Stomach smooth muscle (tissue), 2 donors: Measurements from ENCODE around the gene ECEL1.

ENCODE experiments used
- H3K27ac ChIP-seq: one replicate; pipeline ENCODE4 v1.7.0; 2013; ENCODE audit warnings: mild to moderate bottlenecking, low read length, inconsistent platforms
- H3K27me3 ChIP-seq, 2 donors: one replicate each; pipeline ENCODE4 v1.7.0; 2013; ENCODE audit warnings: low read length in 2 of 2; ENCODE audit not compliant: insufficient read depth in 2 of 2, control insufficient read depth in 1 of 2
- H3K36me3 ChIP-seq, 2 donors: one replicate each; pipeline ENCODE4 v1.7.0; 2013; ENCODE audit warnings: low read length in 2 of 2; ENCODE audit not compliant: control insufficient read depth in 2 of 2, insufficient read depth in 2 of 2
- H3K4me1 ChIP-seq: one replicate; pipeline ENCODE4 v1.7.0; 2013; ENCODE audit warnings: low read length; ENCODE audit not compliant: control insufficient read depth, insufficient read depth
- H3K4me3 ChIP-seq, 2 donors: one replicate each; pipeline ENCODE4 v1.7.0; 2013; ENCODE audit warnings: low read length in 2 of 2
- H3K9ac ChIP-seq, 2 donors: one replicate each; pipeline ENCODE4 v1.7.0; 2013; ENCODE audit warnings: low read length in 2 of 2, mild to moderate bottlenecking in 1 of 2
- H3K9me3 ChIP-seq, 2 donors: one replicate each; pipeline ENCODE4 v1.7.0; 2013; ENCODE audit warnings: low read length in 2 of 2; ENCODE audit not compliant: control insufficient read depth in 2 of 2
- donor health status: healthy.
- donor health status: Pancreatic carcinoma.

The ECEL1 gene

GRCh38 chr2:232508251-232508650 lies 20.6 kb upstream of the ECEL1 start:
- Histone ChIP-seq H3K36me3 (no peaks in the 10 kb centered on the region), H3K9ac (no peak overlapping the region), H3K27me3 (peaks cover 8 to 10% of the 10 kb centered on the region in 2 donors), H3K9me3 (no peaks in the 10 kb centered on the region), H3K27ac (no peak overlapping the region), H3K4me1 (peaks cover 5% of the 10 kb centered on the region), H3K4me3 (no peak overlapping the region)

- H3K4me3 ChIP-seq = no peak overlapping the region
- H3K36me3 ChIP-seq = no peaks in the 10 kb centered on the region
- peaks cover 0 to 14% of the 10 kb centered on the region in 2 donors for H3K27me3 ChIP-seq
- peaks cover 12% of the 10 kb centered on the region for H3K4me1 ChIP-seq
- no peaks in the 10 kb centered on the region for H3K9me3 ChIP-seq
- H3K27ac ChIP-seq = no peak overlapping the region
- no peak overlapping the region for H3K9ac ChIP-seq
These were observed 19.1 kb upstream of the ECEL1 start for GRCh38 chr2:232506709-232507108.

GRCh38 chr2:232505856-232506255 lies 18.2 kb upstream of the ECEL1 start:
- H3K4me1 ChIP-seq = peaks cover 12% of the 10 kb centered on the region
- H3K9ac ChIP-seq = no peak overlapping the region
- H3K4me3 ChIP-seq = no peak overlapping the region
- H3K9me3 ChIP-seq = no peaks in the 10 kb centered on the region
- no peak overlapping the region for H3K27ac ChIP-seq
- no peaks in the 10 kb centered on the region for H3K36me3 ChIP-seq
- H3K27me3 ChIP-seq = peaks cover 0 to 14% of the 10 kb centered on the region in 2 donors

- Histone ChIP-seq H3K4me1 (peaks cover 12% of the 10 kb centered on the region), H3K27ac (no peak overlapping the region), H3K4me3 (no peak overlapping the region), H3K9me3 (no peaks in the 10 kb centered on the region), H3K36me3 (no peaks in the 10 kb centered on the region), H3K9ac (no peak overlapping the region), H3K27me3 (peaks cover 0 to 14% of the 10 kb centered on the region in 2 donors)
These were observed 16.8 kb upstream of the ECEL1 start for GRCh38 chr2:232504438-232504837.

- peaks cover 12% of the 10 kb centered on the region for H3K4me1 ChIP-seq
- H3K36me3 ChIP-seq = no peaks in the 10 kb centered on the region
- H3K9me3 ChIP-seq = no peaks in the 10 kb centered on the region
- peaks cover 0 to 14% of the 10 kb centered on the region in 2 donors for H3K27me3 ChIP-seq
- peak overlapping the region; percentile 46 to 71 for H3K9ac ChIP-seq
- peak overlapping the region; percentile 50 to 73 for H3K4me3 ChIP-seq
- no peak overlapping the region for H3K27ac ChIP-seq
These were observed 16.2 kb upstream of the ECEL1 start for GRCh38 chr2:232503809-232504323.

- no peaks in the 10 kb centered on the region for H3K9me3 ChIP-seq
- peak overlapping the region; percentile 46 to 71 for H3K9ac ChIP-seq
- H3K27me3 ChIP-seq = peaks cover 0 to 14% of the 10 kb centered on the region in 2 donors
- H3K4me1 ChIP-seq = peaks cover 12% of the 10 kb centered on the region
- H3K4me3 ChIP-seq = peak overlapping the region; percentile 50 to 73
- H3K27ac ChIP-seq = no peak overlapping the region
- H3K36me3 ChIP-seq = no peaks in the 10 kb centered on the region
These were observed 15.5 kb upstream of the ECEL1 start for GRCh38 chr2:232502911-232503808.

GRCh38 chr2:232502511-232502910 lies 14.9 kb upstream of the ECEL1 start:
- no peak overlapping the region for H3K27ac ChIP-seq
- no peaks in the 10 kb centered on the region for H3K36me3 ChIP-seq
- H3K4me1 ChIP-seq = peaks cover 12% of the 10 kb centered on the region
- peaks cover 0 to 19% of the 10 kb centered on the region in 2 donors for H3K27me3 ChIP-seq
- peak overlapping the region; percentile 59 to 73 for H3K4me3 ChIP-seq
- H3K9ac ChIP-seq = peak overlapping the region in 1 of 2 donors; percentile 33
- H3K9me3 ChIP-seq = no peaks in the 10 kb centered on the region

- Histone ChIP-seq H3K4me3 (no peak overlapping the region), H3K27me3 (peaks cover 0 to 19% of the 10 kb centered on the region in 2 donors), H3K9me3 (no peaks in the 10 kb centered on the region), H3K27ac (no peak overlapping the region), H3K9ac (no peak overlapping the region), H3K4me1 (peaks cover 12% of the 10 kb centered on the region), H3K36me3 (no peaks in the 10 kb centered on the region)
These were observed 14.3 kb upstream of the ECEL1 start for GRCh38 chr2:232501794-232502390.

GRCh38 chr2:232501331-232501771 lies 13.7 kb upstream of the ECEL1 start:
- Histone ChIP-seq H3K27ac (no peak overlapping the region), H3K27me3 (peaks cover 0 to 19% of the 10 kb centered on the region in 2 donors)

GRCh38 chr2:232498452-232498851 lies 10.8 kb upstream of the ECEL1 start:
- Histone ChIP-seq H3K27me3 (peaks cover 0 to 11% of the 10 kb centered on the region in 2 donors), H3K4me1 (peaks cover 8% of the 10 kb centered on the region)

More at GRCh38 chr2:232501331-232501771, 13.7 kb upstream of the ECEL1 start:
- H3K4me1 ChIP-seq = peaks cover 12% of the 10 kb centered on the region
- H3K4me3 ChIP-seq = no peak overlapping the region
- H3K36me3 ChIP-seq = no peaks in the 10 kb centered on the region
- no peaks in the 10 kb centered on the region for H3K9me3 ChIP-seq
- no peak overlapping the region for H3K9ac ChIP-seq

More at GRCh38 chr2:232498452-232498851, 10.8 kb upstream of the ECEL1 start:
- no peaks in the 10 kb centered on the region for H3K36me3 ChIP-seq
- H3K9me3 ChIP-seq = no peaks in the 10 kb centered on the region
- H3K27ac ChIP-seq = no peak overlapping the region
- H3K9ac ChIP-seq = no peak overlapping the region
- no peak overlapping the region for H3K4me3 ChIP-seq
